ENCODE results near the gene MED15.

DNA sequence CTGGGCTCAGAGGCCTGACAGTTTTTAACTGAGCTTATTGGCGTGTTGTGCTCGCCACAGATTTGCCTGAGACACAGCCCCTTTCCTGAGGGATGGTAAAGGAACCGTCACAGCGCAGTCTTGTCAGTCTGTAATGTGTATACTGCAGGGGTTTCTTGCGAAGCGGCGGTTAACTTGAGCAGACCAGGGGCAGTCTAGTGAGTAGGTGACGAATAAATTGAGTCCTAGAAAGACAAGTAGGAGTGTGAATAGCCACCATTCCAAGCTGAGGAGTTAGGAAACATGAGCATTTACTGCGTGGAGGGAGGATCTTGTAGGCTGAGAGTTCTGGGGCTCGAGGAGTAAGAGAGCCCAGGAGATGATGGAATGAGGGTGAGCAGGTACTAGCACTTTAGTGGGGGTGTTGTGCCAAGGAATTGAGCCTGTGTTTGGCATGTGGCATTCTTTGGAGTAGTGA is 1.4 kb downstream of the MED15 start:
- TF ChIP-seq POLR2A (IDR thresholded peaks at IDR 0.05): no peak
- TF ChIP-seq, protein P1, sequence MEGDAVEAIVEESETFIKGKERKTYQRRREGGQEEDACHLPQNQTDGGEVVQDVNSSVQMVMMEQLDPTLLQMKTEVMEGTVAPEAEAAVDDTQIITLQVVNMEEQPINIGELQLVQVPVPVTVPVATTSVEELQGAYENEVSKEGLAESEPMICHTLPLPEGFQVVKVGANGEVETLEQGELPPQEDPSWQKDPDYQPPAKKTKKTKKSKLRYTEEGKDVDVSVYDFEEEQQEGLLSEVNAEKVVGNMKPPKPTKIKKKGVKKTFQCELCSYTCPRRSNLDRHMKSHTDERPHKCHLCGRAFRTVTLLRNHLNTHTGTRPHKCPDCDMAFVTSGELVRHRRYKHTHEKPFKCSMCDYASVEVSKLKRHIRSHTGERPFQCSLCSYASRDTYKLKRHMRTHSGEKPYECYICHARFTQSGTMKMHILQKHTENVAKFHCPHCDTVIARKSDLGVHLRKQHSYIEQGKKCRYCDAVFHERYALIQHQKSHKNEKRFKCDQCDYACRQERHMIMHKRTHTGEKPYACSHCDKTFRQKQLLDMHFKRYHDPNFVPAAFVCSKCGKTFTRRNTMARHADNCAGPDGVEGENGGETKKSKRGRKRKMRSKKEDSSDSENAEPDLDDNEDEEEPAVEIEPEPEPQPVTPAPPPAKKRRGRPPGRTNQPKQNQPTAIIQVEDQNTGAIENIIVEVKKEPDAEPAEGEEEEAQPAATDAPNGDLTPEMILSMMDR (IDR thresholded peaks at IDR 0.05 in 4 of 5, conservative IDR thresholded peaks at IDR 0.05 in 1 of 5): no peak

Data from gastrocnemius medialis (tissue), 4 donors.